Measurements from ENCODE around the gene CAST. TPM values are rescaled to one million over a fixed set of nuclear protein-coding genes. Genes with fewer than 3 reads are reported as not detected.

The CAST gene
- total RNA-seq, 4 donors from 2014 or later = 321 to 971 (median 445) TPM

DNA sequence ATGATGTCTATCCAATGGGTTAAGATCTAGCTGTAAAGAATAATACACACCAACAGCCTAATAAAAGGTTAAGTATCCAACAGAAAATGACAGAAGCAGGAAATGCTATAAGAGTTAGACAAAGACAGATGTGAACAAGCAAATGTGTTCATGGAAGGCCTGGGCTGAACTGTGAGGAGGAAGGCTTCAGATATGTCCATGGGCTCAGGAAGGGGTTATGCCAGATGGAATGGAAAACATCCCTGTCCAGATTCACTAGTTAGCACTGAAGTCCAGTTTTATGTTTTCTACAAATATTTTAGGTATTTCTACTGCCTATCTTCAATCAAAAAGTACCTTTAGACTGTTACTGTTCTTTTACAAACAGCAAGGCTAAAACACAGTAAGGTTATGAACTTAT is 118.5 kb downstream of the CAST start:
- in situ Hi-C loops (cut with MboI; ENCODE audit: low sequenced_read_pairs in 4 of 4) = no loop called here
- ATAC-seq = no peak
- no peak for TF ChIP-seq POLR2A (IDR thresholded peaks at IDR 0.05)
- TF ChIP-seq, protein P1, sequence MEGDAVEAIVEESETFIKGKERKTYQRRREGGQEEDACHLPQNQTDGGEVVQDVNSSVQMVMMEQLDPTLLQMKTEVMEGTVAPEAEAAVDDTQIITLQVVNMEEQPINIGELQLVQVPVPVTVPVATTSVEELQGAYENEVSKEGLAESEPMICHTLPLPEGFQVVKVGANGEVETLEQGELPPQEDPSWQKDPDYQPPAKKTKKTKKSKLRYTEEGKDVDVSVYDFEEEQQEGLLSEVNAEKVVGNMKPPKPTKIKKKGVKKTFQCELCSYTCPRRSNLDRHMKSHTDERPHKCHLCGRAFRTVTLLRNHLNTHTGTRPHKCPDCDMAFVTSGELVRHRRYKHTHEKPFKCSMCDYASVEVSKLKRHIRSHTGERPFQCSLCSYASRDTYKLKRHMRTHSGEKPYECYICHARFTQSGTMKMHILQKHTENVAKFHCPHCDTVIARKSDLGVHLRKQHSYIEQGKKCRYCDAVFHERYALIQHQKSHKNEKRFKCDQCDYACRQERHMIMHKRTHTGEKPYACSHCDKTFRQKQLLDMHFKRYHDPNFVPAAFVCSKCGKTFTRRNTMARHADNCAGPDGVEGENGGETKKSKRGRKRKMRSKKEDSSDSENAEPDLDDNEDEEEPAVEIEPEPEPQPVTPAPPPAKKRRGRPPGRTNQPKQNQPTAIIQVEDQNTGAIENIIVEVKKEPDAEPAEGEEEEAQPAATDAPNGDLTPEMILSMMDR (IDR thresholded peaks at IDR 0.05 in 4 of 5, conservative IDR thresholded peaks at IDR 0.05 in 1 of 5) = no peak

DNA sequence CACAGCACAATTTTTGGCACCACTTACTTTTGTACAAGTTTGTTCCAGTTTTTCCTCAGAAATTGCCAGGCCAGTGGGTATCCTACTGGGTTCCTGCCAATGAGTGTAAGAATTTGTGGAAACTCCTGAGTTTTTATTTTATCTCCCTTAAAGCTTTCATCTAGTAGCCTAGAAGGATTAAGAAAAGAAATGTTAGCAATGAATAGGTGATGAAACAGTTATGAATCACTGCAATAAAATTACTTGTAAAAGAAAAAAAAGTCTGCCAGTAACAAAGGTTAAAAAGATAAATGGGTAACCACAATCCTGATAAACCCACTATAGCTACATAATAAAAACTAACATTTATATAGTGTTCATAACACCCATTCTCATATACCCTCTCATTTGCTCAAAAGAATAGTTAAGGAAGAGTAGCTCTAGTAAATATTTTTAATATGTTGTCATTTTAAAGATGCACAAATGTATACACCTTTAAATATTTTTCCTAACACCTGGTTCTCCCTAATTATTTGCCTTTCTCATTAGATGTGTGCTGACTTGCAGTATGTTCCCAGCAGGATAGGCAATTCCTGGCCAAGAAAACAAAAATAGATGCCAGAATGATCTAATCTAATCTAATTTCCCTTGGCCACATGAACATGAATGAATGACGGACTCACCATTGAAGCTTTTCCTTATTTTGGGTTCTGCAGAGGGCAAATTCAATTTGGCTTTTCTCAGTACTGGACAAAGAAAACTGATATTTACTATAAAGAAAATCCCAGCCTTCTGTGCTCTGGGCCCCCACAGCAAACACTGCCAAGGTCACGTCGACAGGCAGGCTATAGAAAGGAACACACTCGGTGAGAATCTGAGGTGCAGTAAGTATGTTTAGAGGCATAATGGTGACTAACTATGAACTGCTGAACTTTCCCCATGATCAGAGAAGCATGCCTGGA is 119.1 kb downstream of the CAST start:
- Histone ChIP-seq H3K9me3 (no peaks in the 10 kb centered on the region), H3K27ac (peak overlapping the region in 1 of 4 donors; percentile 3), H3K4me3 (no peak overlapping the region), H3K36me3 (peaks cover 0 to 81% of the 10 kb centered on the region in 2 donors), H3K27me3 (no peaks in the 10 kb centered on the region), H3K4me1 (no peaks in the 10 kb centered on the region)
- in situ Hi-C loops (cut with MboI; ENCODE audit: low sequenced_read_pairs in 4 of 4) (no loop called here), intact Hi-C loops (cut with DNase I; ENCODE audit: low total_unique reads) (no loop called here)
- ATAC-seq = no peak
- no peak for TF ChIP-seq POLR2A (IDR thresholded peaks at IDR 0.05)
- TF ChIP-seq, protein P1 (IDR thresholded peaks at IDR 0.05 in 4 of 5, conservative IDR thresholded peaks at IDR 0.05 in 1 of 5) = no peak
- DNase-seq = no peak

More for the DNA sequence above, 118.5 kb downstream of the CAST start:
- Histone ChIP-seq H3K27me3 (no peaks in the 10 kb centered on the region), H3K36me3 (peaks cover 0 to 85% of the 10 kb centered on the region in 2 donors), H3K9me3 (no peaks in the 10 kb centered on the region), H3K4me3 (no peak overlapping the region), H3K27ac (peak overlapping the region in 1 of 4 donors; percentile 3), H3K4me1 (no peaks in the 10 kb centered on the region)
- intact Hi-C loops (cut with DNase I; ENCODE audit: low total_unique reads) = no loop called here
- DNase-seq = no peak

DNA sequence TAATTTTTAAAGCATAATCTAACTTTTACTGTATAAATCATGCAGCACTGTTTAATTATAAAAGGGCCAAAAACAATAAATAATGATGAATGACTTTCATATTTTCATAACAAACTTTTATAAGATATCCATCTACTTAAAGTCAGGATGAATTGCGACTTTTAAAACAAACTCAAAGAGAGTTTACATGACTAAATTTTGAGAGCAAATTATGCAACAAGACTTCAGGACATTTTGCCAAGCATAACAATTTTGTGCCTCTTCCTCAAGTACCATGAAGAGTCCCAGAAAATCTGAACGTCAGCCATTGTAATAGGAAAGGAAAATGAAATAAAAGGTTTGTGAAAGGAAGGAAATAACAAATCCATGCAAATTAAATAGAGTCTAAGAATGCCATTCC is 121.2 kb downstream of the CAST start:
- in situ Hi-C loops (cut with MboI; ENCODE audit: low sequenced_read_pairs in 4 of 4) (no loop called here), intact Hi-C loops (cut with DNase I; ENCODE audit: low total_unique reads) (no loop called here)
- DNase-seq (no peak), ATAC-seq (no peak)
- Histone ChIP-seq H3K4me1 (peaks cover 0 to 6% of the 10 kb centered on the region in 2 donors), H3K27me3 (no peaks in the 10 kb centered on the region), H3K9me3 (no peaks in the 10 kb centered on the region), H3K27ac (no peak overlapping the region), H3K36me3 (peaks cover 0 to 69% of the 10 kb centered on the region in 2 donors), H3K4me3 (no peak overlapping the region)
- TF ChIP-seq POLR2A (IDR thresholded peaks at IDR 0.05) = no peak
- TF ChIP-seq, protein P1 (IDR thresholded peaks at IDR 0.05 in 4 of 5, conservative IDR thresholded peaks at IDR 0.05 in 1 of 5) = no peak

DNA sequence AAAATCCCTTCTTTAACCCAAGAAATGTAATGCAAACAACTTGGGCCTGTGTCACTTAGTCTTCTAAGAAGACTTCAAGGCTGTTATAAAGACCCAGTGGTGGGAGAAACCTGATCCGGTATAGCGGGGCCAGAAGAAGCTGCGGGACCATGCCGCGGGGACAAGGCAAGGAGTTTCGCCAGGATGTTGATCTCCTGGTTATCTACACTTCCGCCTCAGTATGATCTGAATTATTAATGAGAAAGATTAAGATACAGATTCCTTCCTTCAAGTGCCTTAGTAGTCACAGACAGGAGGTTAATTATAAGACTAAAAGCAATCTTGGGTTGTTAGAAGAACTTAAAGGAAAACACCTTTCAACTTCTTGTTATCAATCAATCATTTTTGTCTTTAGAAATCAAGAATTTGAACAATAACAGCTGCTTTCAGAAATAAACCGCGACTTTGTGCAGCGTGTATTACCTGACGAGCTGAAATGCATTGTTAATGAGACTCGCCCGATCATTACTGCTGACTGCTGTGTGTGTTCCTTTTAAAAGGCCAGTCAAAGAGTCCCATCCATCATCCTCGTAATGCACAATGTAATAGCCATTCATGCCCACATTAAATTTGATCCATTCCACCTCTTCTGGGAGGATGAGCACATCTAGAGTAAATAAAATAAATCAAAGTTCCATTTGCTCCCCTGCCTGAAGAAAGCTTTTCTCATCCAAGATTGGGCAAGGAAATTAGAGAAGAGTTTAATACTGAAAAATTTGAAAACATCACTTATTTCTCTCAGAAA is 123.3 kb downstream of the CAST start:
- no peak for ATAC-seq
- in situ Hi-C loops (cut with MboI; ENCODE audit: low sequenced_read_pairs in 4 of 4) = no loop called here
- no peak overlapping the region for H3K4me3 ChIP-seq
- DNase-seq = no peak
- no peak overlapping the region for H3K27ac ChIP-seq
- intact Hi-C loops (cut with DNase I; ENCODE audit: low total_unique reads) = no loop called here
- H3K9me3 ChIP-seq = no peaks in the 10 kb centered on the region
- TF ChIP-seq POLR2A (IDR thresholded peaks at IDR 0.05) = no peak
- TF ChIP-seq, protein P1 (IDR thresholded peaks at IDR 0.05 in 4 of 5, conservative IDR thresholded peaks at IDR 0.05 in 1 of 5) = no peak
- peaks cover 0 to 65% of the 10 kb centered on the region in 2 donors for H3K36me3 ChIP-seq
- H3K4me1 ChIP-seq = peaks cover 0 to 6% of the 10 kb centered on the region in 2 donors
- no peaks in the 10 kb centered on the region for H3K27me3 ChIP-seq

Data from gastrocnemius medialis (tissue), 4 donors.